Lower lobe of right lung (tissue), 2 donors: Measurements from ENCODE around the gene TTLL10. TPM values are rescaled to one million over a fixed set of nuclear protein-coding genes. Genes with fewer than 3 reads are reported as not detected.
"Not testable (repeated sequence)": the region's sequence is repeated elsewhere in the genome, so short reads cannot be mapped to it uniquely, and the experiment has no call there.

Source experiments
- ATAC-seq, 2 donors: fragments of 200-7000 bp; cut with Tn5 transposase; one replicate each; pipeline ENCODE4 v1.9.1; 2020 to 2022; ENCODE audit warnings: mild to moderate bottlenecking in 2 of 2, moderate library complexity in 2 of 2
- DNase-seq: peaks from one replicate; pipeline ENCODE4 v3.0.0-alpha.2; 2020
- H3K27ac ChIP-seq: fragments of 200-600 bp; one replicate; pipeline ENCODE4 v1.8.0; 2022
- H3K27me3 ChIP-seq: fragments of 200-600 bp; one replicate; pipeline ENCODE4 v1.8.0; 2022; ENCODE audit warnings: low read depth
- H3K36me3 ChIP-seq: fragments of 200-600 bp; one replicate; pipeline ENCODE4 v1.8.0; 2022; ENCODE audit warnings: mild to moderate bottlenecking
- H3K4me1 ChIP-seq: fragments of 200-600 bp; one replicate; pipeline ENCODE4 v1.8.0; 2022
- H3K4me3 ChIP-seq: fragments of 200-600 bp; one replicate; pipeline ENCODE4 v1.8.0; 2022; ENCODE audit warnings: mild to moderate bottlenecking
- H3K9me3 ChIP-seq: fragments of 200-600 bp; one replicate; pipeline ENCODE4 v1.8.0; 2022
- intact Hi-C: fragments of 100-400 bp; cut with DNase I; formaldehyde crosslinking; loops from one replicate; pipeline ENCODE4 v1.11.0; 2022
- total RNA-seq: library from RNA; stranded (reverse); fragmentation: NEBNext Ultra II Directional; extraction: Animal tissue kit (Norgen Biotek cat#: 25700); gene quantifications from one replicate; pipeline ENCODE4 v1.2.1, GENCODE V29; 2021
- TF ChIP-seq, protein P1 (sequence below): fragments of 200-600 bp; IDR thresholded peaks from one replicate; pipeline ENCODE4 v1.8.0; 2022; ENCODE audit warnings: antibody characterized with exemption, mild to moderate bottlenecking
- donor health status: DM: no; HTN: yes; CAD: no; lungs with severe emphysema.

Gene TTLL10
- total RNA-seq, 1 donor from 2014 or later, result 6.6 TPM

DNA sequence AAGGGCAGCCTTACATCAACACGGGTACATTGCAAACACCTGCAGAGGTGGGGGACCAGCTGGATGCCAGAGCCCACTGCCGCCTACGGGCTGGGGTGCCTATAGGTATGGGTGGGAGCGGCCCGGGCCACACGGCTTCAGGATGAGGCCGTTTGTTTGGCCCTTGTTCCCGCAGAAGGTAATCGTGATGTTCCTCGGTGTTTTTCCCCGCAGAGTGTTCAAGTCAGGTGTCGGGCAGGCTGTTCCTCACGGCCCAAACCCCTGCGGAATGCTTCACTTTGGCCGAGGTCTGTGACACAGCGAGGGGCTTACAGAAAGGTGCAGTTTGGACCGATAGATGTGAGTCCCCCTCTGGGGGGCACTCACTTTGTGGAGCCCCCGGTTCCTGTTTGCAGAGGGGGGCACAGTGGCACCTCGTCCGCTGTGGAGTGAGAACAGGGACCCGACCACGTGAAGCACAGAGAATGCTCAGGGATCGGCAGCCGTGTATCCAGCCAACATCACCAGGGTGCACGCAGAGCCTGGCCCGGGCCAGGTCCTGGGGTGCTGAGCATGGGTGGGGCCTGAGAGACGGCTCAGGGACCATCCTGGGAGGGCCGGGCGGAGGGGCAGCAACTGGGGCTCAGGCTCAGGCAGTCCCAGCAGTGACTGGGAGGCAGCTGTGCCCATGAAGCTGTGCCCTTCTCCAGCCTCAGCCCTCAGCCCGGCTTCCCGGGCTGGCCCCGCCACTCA, 453 bp upstream of the TTLL10 start:
- ATAC-seq (no peak), DNase-seq (no peak)
- Histone ChIP-seq H3K27ac (no peak overlapping the region), H3K4me1 (no peaks in the 10 kb centered on the region), H3K36me3 (no peaks in the 10 kb centered on the region), H3K27me3 (peaks cover 68% of the 10 kb centered on the region), H3K4me3 (no peak overlapping the region), H3K9me3 (no peaks in the 10 kb centered on the region)
- TF ChIP-seq, protein P1, sequence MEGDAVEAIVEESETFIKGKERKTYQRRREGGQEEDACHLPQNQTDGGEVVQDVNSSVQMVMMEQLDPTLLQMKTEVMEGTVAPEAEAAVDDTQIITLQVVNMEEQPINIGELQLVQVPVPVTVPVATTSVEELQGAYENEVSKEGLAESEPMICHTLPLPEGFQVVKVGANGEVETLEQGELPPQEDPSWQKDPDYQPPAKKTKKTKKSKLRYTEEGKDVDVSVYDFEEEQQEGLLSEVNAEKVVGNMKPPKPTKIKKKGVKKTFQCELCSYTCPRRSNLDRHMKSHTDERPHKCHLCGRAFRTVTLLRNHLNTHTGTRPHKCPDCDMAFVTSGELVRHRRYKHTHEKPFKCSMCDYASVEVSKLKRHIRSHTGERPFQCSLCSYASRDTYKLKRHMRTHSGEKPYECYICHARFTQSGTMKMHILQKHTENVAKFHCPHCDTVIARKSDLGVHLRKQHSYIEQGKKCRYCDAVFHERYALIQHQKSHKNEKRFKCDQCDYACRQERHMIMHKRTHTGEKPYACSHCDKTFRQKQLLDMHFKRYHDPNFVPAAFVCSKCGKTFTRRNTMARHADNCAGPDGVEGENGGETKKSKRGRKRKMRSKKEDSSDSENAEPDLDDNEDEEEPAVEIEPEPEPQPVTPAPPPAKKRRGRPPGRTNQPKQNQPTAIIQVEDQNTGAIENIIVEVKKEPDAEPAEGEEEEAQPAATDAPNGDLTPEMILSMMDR, result no peak
- intact Hi-C loops, result no loop called here

DNA sequence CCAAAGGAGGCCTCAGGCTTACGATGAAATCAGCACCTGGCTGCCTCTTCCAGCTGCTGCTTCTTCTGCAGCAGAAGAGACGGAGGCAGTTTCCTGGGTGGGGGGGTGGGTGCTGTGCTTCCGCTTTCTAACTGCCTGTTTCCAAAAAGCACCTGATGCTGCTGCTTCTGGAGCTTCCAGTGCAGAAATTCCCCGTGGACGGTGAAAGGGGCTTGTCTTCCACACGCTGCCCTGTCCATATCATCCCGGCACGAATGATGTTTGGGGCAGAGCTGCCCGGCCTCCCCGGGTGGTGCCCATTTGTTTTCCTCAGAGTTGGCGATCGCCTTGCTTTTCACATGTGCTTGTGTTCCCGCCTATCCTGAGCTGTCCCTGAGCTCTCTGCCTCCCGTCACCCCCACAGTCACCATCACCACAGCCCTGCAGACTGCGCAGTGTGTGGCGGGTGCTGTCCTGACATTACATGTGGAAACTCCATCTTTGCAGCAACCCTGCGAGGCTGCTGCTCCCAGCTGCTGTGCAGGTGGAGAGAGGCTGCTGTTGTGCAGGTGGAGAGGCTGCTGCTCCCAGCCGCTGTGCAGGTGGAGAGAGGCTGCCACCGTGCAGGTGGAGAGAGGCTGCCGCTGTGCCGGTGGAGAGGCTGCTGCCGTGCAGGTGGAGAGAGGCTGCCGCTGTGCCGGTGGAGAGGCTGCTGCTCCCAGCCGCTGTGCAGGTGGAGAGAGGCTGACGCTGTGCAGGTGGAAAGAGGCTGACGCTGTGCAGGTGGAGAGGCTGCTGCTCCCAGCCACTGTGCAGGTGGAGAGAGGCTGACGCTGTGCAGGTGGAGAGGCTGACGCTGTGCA, 1.8 kb downstream of the TTLL10 start:
- DNase-seq (no peak), ATAC-seq (no peak)
- intact Hi-C loops, result no loop called here
- Histone ChIP-seq H3K4me3 (no peak overlapping the region), H3K9me3 (no peaks in the 10 kb centered on the region), H3K27me3 (peaks cover 64% of the 10 kb centered on the region), H3K36me3 (no peaks in the 10 kb centered on the region), H3K4me1 (no peaks in the 10 kb centered on the region), H3K27ac (no peak overlapping the region)
- TF ChIP-seq, protein P1, result no peak

DNA sequence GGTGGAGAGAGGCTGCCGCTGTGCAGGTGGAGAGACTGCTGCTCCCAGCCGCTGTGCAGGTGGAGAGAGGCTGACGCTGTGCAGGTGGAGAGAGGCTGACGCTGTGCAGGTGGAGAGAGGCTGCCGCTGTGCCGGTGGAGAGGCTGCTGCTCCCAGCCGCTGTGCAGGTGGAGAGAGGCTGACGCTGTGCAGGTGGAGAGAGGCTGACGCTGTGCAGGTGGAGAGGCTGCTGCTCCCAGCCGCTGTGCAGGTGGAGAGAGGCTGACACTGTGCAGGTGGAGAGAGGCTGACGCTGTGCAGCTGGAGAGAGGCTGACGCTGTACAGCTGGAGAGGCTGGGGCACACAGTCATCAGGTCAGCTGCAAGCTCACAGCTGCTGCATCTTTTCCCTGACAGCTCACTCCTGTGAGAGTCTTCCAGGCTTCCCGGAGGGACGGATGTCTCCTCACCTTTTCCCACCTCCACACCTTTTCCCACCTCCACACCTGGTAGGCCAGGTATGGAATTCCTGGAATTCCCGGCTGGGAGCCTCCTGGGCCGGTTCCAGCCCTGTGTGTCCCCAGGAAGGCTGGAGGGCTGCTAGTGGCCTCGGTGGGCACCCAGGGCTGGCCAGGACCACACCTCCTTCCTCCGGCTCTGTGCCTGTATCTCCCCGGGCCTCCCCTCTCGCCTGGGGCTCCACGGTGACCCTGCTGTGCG, 2.5 kb downstream of the TTLL10 start:
- H3K27me3 ChIP-seq, result peaks cover 58% of the 10 kb centered on the region
- intact Hi-C loops, H3K4me1 ChIP-seq, DNase-seq, H3K9me3 ChIP-seq, H3K36me3 ChIP-seq, H3K4me3 ChIP-seq, H3K27ac ChIP-seq, ATAC-seq: not testable (repeated sequence)

DNA sequence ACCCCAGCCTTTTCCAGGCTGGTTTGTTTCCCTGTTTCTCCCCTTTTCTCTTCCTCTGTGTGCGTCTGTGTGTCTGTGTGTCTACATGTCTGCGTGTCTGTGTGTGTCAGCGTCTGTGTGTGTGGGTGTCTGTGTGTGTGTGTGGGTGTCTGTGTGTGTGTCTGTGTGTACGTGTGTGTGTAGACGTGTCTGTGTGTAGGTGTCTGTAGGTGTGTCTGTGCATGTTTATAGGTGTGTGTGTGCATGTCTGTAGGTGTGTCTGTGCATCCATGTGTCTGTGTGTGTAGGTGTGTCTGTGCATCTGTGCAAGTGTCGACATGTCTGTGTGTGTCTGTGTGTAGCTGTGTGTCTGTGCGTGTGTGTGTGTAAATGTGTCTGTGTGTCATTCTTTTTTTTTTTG, 3.3 kb downstream of the TTLL10 start:
- ATAC-seq (no peak), DNase-seq (no peak)
- no peaks in the 10 kb centered on the region for H3K36me3 ChIP-seq
- TF ChIP-seq, protein P1, result no peak
- H3K4me3 ChIP-seq, result no peak overlapping the region
- peaks cover 50% of the 10 kb centered on the region for H3K27me3 ChIP-seq
- intact Hi-C loops, result no loop called here
- H3K27ac ChIP-seq, result no peak overlapping the region
- H3K9me3 ChIP-seq, result no peaks in the 10 kb centered on the region
- H3K4me1 ChIP-seq, result no peaks in the 10 kb centered on the region

DNA sequence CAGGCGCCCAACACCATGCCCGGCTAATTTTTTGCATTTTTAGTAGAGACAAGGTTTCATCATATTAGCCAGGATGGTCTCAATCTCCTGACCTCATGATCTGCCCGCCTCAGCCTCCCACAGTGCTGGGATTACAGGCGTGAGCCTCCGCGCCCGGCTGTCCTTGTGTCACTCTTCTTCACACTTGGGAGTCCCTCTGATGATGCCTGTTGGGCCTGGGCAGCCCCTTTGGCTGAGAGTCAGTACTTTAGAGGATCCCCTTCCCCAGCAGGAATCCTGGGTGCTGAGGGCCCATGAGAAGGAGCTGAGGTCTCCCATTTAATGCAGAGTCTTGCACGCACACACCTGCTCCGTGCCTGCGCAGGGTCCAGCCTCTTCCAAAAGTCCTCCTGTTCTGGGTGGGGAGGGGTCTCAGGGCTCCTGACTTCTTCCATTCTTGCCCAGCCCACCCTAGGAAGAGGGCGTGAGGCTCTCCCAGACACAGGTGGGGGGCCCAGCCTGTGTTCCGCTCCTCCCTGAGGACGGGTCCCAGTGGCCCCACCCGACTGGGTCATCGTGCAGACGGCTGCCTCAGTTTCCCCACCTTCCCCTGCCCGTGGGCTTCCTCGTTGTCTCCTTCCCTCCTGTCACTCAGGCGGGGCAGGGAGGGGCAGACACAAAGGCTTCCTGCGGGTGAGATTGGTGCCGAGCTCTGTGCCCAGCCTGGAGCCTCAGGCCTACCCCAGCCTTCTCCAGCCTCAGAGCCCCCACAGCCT, 3.9 kb downstream of the TTLL10 start:
- H3K4me3 ChIP-seq, result no peak overlapping the region
- TF ChIP-seq, protein P1, result no peak
- no peaks in the 10 kb centered on the region for H3K9me3 ChIP-seq
- intact Hi-C loops, result no loop called here
- no peaks in the 10 kb centered on the region for H3K4me1 ChIP-seq
- ATAC-seq (no peak), DNase-seq (peak; percentile 38)
- H3K27ac ChIP-seq, result no peak overlapping the region
- H3K36me3 ChIP-seq, result no peaks in the 10 kb centered on the region
- peaks cover 44% of the 10 kb centered on the region for H3K27me3 ChIP-seq
